Heart left ventricle (tissue), 13 donors: ENCODE results near the gene KCNK7.
A peak's percentile ranks its signal among the peaks of the same experiment; 100 is the strongest.

Source experiments
- POLR2A ChIP-seq, 2 donors: fragments of 450-650 bp; IDR thresholded peaks; one replicate each; pipeline ENCODE4 v1.6.1; 2017; ENCODE audit warnings: antibody characterized with exemption in 2 of 2, mild to moderate bottlenecking in 2 of 2, moderate library complexity in 2 of 2
- TF ChIP-seq, protein P1 (sequence below), 12 donors: fragments of 200-600 bp; sonication (generic) in 4 of 12; IDR thresholded peaks; one replicate each; pipeline versions ENCODE4 v1.5.0 to v1.8.0; 2018 to 2022; ENCODE audit warnings: antibody characterized with exemption in 12 of 12, mild to moderate bottlenecking in 5 of 12
- donor health status: ischemic (EF 13 %, LVEDD 7.1; RV severe dilation, severe dysfunction).
- donor health status: DM: no; HTN: yes; CAD: no.
- donor health status: DM: no; HTN: no; CAD: no.
- donor health status: ischemic (EF 25% LVEDD 6.9; RV normal size, moderate dysfunction).
- donor health status: ischemic (EF 25% LVEDD 5.7; RV mildly dilated, moderate dysfunction).
- donor health status: ischemic (EF 35%, LVEDD 5.7; RV mildly dilated, moderate dysfunction).
- donor health status: nonischemic (EF 11% LVEDD 7.7; RV severe dilation, severe dysfunction).
- donor health status: DM: yes; HTN: yes; CAD: no.
- donor health status: PGD.
- donor health status: ischemic (EF 29% LVEDD 5.4; RV normal size, mild dysfunction).
- donor health status: nonischemic (EF 23%, LVEDD 6.1; RV moderate dilation, normal function).

DNA sequence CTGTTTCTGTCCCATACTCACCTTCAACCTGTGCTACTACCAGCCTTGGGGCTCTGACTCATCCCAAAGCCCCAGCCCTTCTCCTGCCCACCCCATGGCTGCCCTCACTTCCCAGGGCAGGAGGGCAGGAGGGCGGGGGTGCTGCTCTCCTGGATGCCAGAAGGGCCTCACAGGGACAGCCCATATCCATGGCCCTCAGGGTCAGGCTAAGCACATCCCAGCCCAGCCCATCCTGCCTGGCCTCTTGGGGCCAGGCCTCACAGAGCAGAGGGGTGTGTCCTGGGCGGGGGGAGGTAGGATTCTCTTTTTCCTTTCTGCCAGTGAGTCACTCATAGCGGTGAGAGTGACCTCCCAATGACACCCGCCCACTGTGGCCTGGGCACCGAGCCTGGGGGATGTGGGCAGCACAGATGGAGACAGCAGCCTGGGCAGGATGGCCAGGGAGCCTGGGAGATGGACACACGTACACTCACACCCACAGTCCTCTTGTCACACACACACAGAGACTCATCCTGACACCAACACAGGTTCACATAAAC lies 39.8 kb downstream of the KCNK7 start:
- TF ChIP-seq, protein P1, sequence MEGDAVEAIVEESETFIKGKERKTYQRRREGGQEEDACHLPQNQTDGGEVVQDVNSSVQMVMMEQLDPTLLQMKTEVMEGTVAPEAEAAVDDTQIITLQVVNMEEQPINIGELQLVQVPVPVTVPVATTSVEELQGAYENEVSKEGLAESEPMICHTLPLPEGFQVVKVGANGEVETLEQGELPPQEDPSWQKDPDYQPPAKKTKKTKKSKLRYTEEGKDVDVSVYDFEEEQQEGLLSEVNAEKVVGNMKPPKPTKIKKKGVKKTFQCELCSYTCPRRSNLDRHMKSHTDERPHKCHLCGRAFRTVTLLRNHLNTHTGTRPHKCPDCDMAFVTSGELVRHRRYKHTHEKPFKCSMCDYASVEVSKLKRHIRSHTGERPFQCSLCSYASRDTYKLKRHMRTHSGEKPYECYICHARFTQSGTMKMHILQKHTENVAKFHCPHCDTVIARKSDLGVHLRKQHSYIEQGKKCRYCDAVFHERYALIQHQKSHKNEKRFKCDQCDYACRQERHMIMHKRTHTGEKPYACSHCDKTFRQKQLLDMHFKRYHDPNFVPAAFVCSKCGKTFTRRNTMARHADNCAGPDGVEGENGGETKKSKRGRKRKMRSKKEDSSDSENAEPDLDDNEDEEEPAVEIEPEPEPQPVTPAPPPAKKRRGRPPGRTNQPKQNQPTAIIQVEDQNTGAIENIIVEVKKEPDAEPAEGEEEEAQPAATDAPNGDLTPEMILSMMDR (IDR thresholded peaks at IDR 0.05), result no peak
- peak in 1 of 2 donors; percentile 15 for TF ChIP-seq POLR2A (IDR thresholded peaks at IDR 0.05)
